Stimulated activated CD4-positive, alpha-beta T cell treated with anti-CD3 and anti-CD28 coated beads, Interleukin-1b, Interleukin-23, amount 100 ng/mL, for 24 hours (primary cell): ENCODE measurements around the gene N4BP2L1.
A peak's percentile ranks its signal among the peaks of the same experiment; 100 is the strongest.

Experiments
- DNase-seq, 4 experiments: peaks; one replicate each; pipeline ENCODE4 v3.0.0-alpha.2; 2020; ENCODE audit warnings: low read depth in 4 of 4, low spot score in 1 of 4

N4BP2L1 gene

GRCh38 chr13:32432856-32433255 lies 4.9 kb upstream of the N4BP2L1 start:
- no peak for DNase-seq

DNA sequence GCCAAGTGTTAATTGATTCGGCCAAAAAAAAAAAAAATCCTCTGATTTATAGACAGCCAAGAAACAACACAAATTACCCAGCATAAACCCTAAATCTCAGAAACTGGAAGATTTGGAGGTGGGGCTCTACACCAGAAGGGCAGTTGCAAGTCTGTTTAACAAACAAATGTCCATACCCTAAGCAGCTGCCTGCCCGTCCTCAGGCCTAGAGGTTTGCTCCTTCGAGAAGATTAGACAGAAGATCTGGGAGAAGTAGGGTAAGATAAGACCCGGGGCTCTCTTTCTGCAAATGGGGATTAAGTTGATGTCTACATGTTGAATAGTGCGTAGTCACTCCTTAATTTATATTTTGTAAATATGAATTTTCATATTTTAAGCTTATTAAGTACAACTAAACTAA lies 3.4 kb upstream of the N4BP2L1 start:
- no peak for DNase-seq

- DNase-seq = no peak
These were observed 2.3 kb upstream of the N4BP2L1 start for GRCh38 chr13:32430018-32430747.

- DNase-seq = no peak
These were observed 1.5 kb upstream of the N4BP2L1 start for GRCh38 chr13:32429433-32429909.

- no peak for DNase-seq
These were observed 877 bp upstream of the N4BP2L1 start for GRCh38 chr13:32428581-32429432.

- DNase-seq = peak in 3 of 4 experiments; percentile 16 to 42 (median 26)
These were observed 709 bp downstream of the N4BP2L1 start for GRCh38 chr13:32426990-32427851.

GRCh38 chr13:32426191-32426989 lies 1.5 kb downstream of the N4BP2L1 start:
- DNase-seq = peak in 2 of 4 experiments; percentile 4 to 16

GRCh38 chr13:32425158-32425557 lies 2.8 kb downstream of the N4BP2L1 start:
- no peak for DNase-seq

DNA sequence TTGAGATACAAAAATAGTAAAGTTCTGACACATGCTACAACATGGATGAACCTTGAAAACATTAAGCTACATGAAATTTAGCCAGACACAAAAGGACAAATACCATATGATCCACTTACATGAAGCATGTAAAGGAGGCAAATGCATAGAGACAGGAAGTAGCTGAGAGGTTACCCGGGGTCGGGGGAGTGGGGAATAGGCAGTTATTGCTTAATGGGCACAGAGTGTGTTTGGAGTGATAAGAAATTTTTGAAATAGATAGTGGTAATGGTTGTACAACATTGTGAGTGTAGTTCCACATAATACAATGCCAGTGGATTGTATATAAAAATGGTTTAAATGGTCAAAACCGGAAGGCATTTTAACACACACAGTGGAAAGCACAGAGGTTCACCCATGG lies 4.3 kb downstream of the N4BP2L1 start:
- DNase-seq = no peak

DNA sequence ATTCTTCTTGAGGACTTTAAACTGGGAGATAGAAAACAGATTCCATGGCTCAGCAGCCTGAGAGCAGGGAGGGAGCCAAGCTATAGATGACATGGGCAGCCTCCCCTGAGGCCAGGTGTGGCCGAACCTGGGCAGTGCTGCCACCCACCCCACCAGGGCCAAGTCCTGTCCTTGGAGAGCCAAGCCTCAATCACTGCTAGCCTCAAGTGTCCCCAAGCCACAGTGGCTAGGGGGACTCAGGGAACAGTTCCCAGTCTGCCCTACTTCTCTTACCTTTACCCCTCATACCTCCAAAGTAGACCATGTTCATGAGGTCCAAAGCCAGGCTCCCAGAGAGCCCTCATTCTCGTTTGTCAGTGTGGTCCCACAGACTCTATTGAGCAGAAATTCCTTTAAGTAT lies 8.1 kb downstream of the N4BP2L1 start:
- no peak for DNase-seq

- no peak for DNase-seq
These were observed 9.9 kb downstream of the N4BP2L1 start for GRCh38 chr13:32417995-32418394.

DNA sequence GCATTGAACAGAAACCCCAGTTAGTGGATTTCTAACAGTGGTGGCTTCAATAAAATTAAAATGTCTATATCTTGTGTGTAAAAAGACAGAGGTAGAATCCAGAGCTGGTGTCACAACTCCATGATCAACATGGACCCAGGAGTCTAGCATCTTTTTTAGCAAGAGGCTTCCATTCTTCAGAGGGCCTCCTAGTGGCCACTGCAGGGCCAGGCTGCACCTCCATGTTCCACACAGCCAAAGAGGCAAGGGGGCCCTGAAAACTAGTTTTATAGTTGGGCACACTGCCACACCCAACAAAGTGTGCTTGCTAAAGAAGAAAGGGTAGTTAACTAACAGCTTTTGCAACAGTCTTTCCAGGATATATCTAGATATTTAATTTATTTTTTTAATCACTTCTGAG lies 12.9 kb downstream of the N4BP2L1 start:
- no peak for DNase-seq

- no peak for DNase-seq
These were observed 13.3 kb downstream of the N4BP2L1 start for GRCh38 chr13:32414580-32414979.

DNA sequence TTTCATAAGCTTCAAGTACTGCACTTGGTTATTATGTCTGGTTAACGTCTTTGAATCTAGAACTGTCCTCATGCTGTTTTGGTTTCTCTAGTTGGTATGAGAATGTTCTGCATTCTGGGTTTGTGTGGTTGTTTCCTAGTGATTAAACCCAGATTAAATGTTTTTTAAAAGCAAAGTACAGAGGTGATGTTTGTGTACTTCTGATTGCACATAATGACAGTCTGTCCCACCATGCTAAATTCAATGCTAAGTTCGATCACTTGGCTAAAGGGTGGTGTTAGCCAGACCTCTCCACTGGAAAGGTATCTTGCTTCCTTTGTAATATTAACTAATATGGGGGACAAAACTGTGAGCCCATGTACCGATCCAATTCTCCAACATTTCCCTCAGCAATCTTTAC lies 14.6 kb downstream of the N4BP2L1 start:
- no peak for DNase-seq

- DNase-seq = no peak
These were observed 18.1 kb downstream of the N4BP2L1 start for GRCh38 chr13:32409561-32410421.

DNA sequence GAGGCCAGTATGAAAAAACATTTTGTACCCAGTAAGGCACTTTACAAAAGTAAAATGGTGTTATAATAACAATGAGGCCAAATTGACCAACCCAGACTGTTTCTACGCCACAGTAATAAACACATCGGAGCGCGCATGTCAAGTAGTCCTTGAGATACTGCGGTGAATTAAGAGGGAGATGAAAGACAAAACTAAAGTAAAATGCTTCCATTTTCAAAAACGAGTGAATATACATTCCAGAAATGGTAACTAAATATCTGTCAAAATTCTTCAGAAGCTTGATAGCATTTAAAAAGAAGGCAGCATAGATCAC lies 19.0 kb downstream of the N4BP2L1 start:
- no peak for DNase-seq

GRCh38 chr13:32408296-32409000 lies 19.5 kb downstream of the N4BP2L1 start:
- DNase-seq = no peak

- no peak for DNase-seq
These were observed 20.1 kb downstream of the N4BP2L1 start for GRCh38 chr13:32407854-32408253.

GRCh38 chr13:32403108-32403507 lies 24.8 kb downstream of the N4BP2L1 start:
- no peak for DNase-seq
